Peyer's patch (tissue), 4 donors: Measurements from ENCODE around the gene KCNQ1.

Experiments used
- POLR2A ChIP-seq, 2 donors: fragments of 450-650 bp; IDR thresholded peaks; one replicate each; pipeline ENCODE4 v1.5.1; 2017; ENCODE audit warnings: antibody characterized with exemption in 2 of 2, mild to moderate bottlenecking in 2 of 2, moderate library complexity in 2 of 2
- TF ChIP-seq, protein P1 (sequence below), 6 experiments: fragments of 450-650 bp in 4 of 6; fragments of 200-600 bp in 2 of 6; sonication (generic) in 1 of 6; IDR thresholded peaks; one replicate each; pipeline ENCODE4 v1.5.1; 2017 to 2019; ENCODE audit warnings: antibody characterized with exemption in 6 of 6, mild to moderate bottlenecking in 3 of 6, moderate library complexity in 1 of 6

DNA sequence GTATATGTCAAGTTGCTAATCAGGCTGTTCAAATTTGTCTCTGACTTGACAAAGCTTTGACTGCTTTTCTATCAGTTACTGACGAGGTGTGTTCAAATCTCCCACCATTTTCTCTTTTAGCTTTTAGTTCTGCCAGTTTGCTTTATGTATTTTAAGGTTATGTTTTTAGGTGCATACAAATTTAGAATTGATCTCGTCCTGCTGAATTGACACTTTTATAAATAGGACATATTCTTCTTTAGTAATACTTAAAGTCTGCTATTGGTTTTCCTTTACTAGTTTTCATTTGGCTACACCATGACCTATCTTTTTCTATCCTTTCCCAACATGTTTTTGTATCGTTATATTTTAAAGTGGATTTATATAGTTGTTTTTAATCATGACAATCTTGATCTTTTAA, 320.7 kb downstream of the KCNQ1 start:
- no peak for TF ChIP-seq POLR2A (IDR thresholded peaks at IDR 0.05)
- TF ChIP-seq, protein P1, sequence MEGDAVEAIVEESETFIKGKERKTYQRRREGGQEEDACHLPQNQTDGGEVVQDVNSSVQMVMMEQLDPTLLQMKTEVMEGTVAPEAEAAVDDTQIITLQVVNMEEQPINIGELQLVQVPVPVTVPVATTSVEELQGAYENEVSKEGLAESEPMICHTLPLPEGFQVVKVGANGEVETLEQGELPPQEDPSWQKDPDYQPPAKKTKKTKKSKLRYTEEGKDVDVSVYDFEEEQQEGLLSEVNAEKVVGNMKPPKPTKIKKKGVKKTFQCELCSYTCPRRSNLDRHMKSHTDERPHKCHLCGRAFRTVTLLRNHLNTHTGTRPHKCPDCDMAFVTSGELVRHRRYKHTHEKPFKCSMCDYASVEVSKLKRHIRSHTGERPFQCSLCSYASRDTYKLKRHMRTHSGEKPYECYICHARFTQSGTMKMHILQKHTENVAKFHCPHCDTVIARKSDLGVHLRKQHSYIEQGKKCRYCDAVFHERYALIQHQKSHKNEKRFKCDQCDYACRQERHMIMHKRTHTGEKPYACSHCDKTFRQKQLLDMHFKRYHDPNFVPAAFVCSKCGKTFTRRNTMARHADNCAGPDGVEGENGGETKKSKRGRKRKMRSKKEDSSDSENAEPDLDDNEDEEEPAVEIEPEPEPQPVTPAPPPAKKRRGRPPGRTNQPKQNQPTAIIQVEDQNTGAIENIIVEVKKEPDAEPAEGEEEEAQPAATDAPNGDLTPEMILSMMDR (IDR thresholded peaks at IDR 0.05) = no peak
